ENCODE results near the gene CLDN16.

The CLDN16 gene

GRCh38 chr3:190381441-190381840 is 6.5 kb upstream of the CLDN16 start:
- no peaks in the 10 kb centered on the region for H3K36me3 ChIP-seq (ENCODE audit: control insufficient read depth in 1 of 2, insufficient read depth in 2 of 2, low read length in 2 of 2)
- H3K27ac ChIP-seq (ENCODE audit: low read length), result no peak overlapping the region
- no peak overlapping the region for H3K4me3 ChIP-seq (ENCODE audit: low read depth in 1 of 2, low read length in 2 of 2)
- no peaks in the 10 kb centered on the region for H3K27me3 ChIP-seq (ENCODE audit: low read depth, low read length)
- H3K4me1 ChIP-seq (ENCODE audit: control insufficient read depth in 1 of 2, insufficient read depth in 2 of 2, low read length in 2 of 2), result no peaks in the 10 kb centered on the region
- no peaks in the 10 kb centered on the region for H3K9me3 ChIP-seq (ENCODE audit: control insufficient read depth in 1 of 2, low read length in 2 of 2)

GRCh38 chr3:190382082-190382481 is 5.9 kb upstream of the CLDN16 start:
- H3K36me3 ChIP-seq (ENCODE audit: control insufficient read depth in 1 of 2, insufficient read depth in 2 of 2, low read length in 2 of 2), result no peaks in the 10 kb centered on the region
- no peaks in the 10 kb centered on the region for H3K4me1 ChIP-seq (ENCODE audit: control insufficient read depth in 1 of 2, insufficient read depth in 2 of 2, low read length in 2 of 2)
- H3K27ac ChIP-seq (ENCODE audit: low read length), result no peak overlapping the region

GRCh38 chr3:190384309-190384756 is 3.6 kb upstream of the CLDN16 start:
- no peaks in the 10 kb centered on the region for H3K9me3 ChIP-seq (ENCODE audit: control insufficient read depth in 1 of 2, low read length in 2 of 2)
- no peaks in the 10 kb centered on the region for H3K36me3 ChIP-seq (ENCODE audit: control insufficient read depth in 1 of 2, insufficient read depth in 2 of 2, low read length in 2 of 2)
- no peak overlapping the region for H3K4me3 ChIP-seq (ENCODE audit: low read depth in 1 of 2, low read length in 2 of 2)
- no peak overlapping the region for H3K27ac ChIP-seq (ENCODE audit: low read length)
- no peaks in the 10 kb centered on the region for H3K27me3 ChIP-seq (ENCODE audit: low read depth, low read length)
- H3K4me1 ChIP-seq (ENCODE audit: control insufficient read depth in 1 of 2, insufficient read depth in 2 of 2, low read length in 2 of 2), result no peaks in the 10 kb centered on the region

More at GRCh38 chr3:190382082-190382481, 5.9 kb upstream of the CLDN16 start:
- H3K4me3 ChIP-seq (ENCODE audit: low read depth in 1 of 2, low read length in 2 of 2), result no peak overlapping the region
- no peaks in the 10 kb centered on the region for H3K27me3 ChIP-seq (ENCODE audit: low read depth, low read length)
- H3K9me3 ChIP-seq (ENCODE audit: control insufficient read depth in 1 of 2, low read length in 2 of 2), result no peaks in the 10 kb centered on the region

GRCh38 chr3:190385731-190386688 is 2.0 kb upstream of the CLDN16 start:
- Histone ChIP-seq H3K9me3 (ENCODE audit: control insufficient read depth in 1 of 2, low read length in 2 of 2) (no peaks in the 10 kb centered on the region), H3K4me3 (ENCODE audit: low read depth in 1 of 2, low read length in 2 of 2) (no peak overlapping the region), H3K27me3 (ENCODE audit: low read depth, low read length) (no peaks in the 10 kb centered on the region), H3K4me1 (ENCODE audit: control insufficient read depth in 1 of 2, insufficient read depth in 2 of 2, low read length in 2 of 2) (no peaks in the 10 kb centered on the region), H3K27ac (ENCODE audit: low read length) (no peak overlapping the region), H3K36me3 (ENCODE audit: control insufficient read depth in 1 of 2, insufficient read depth in 2 of 2, low read length in 2 of 2) (no peaks in the 10 kb centered on the region)

GRCh38 chr3:190388703-190389102 is 740 bp downstream of the CLDN16 start:
- Histone ChIP-seq H3K36me3 (ENCODE audit: control insufficient read depth in 1 of 2, insufficient read depth in 2 of 2, low read length in 2 of 2) (no peaks in the 10 kb centered on the region), H3K9me3 (ENCODE audit: control insufficient read depth in 1 of 2, low read length in 2 of 2) (no peaks in the 10 kb centered on the region), H3K27me3 (ENCODE audit: low read depth, low read length) (no peaks in the 10 kb centered on the region), H3K4me1 (ENCODE audit: control insufficient read depth in 1 of 2, insufficient read depth in 2 of 2, low read length in 2 of 2) (no peaks in the 10 kb centered on the region), H3K4me3 (ENCODE audit: low read depth in 1 of 2, low read length in 2 of 2) (no peak overlapping the region), H3K27ac (ENCODE audit: low read length) (no peak overlapping the region)

GRCh38 chr3:190396001-190396400 is 8.0 kb downstream of the CLDN16 start:
- no peak overlapping the region for H3K27ac ChIP-seq (ENCODE audit: low read length)
- no peaks in the 10 kb centered on the region for H3K4me1 ChIP-seq (ENCODE audit: control insufficient read depth in 1 of 2, insufficient read depth in 2 of 2, low read length in 2 of 2)
- H3K36me3 ChIP-seq (ENCODE audit: control insufficient read depth in 1 of 2, insufficient read depth in 2 of 2, low read length in 2 of 2), result no peaks in the 10 kb centered on the region
- no peak overlapping the region for H3K4me3 ChIP-seq (ENCODE audit: low read depth in 1 of 2, low read length in 2 of 2)
- no peaks in the 10 kb centered on the region for H3K9me3 ChIP-seq (ENCODE audit: control insufficient read depth in 1 of 2, low read length in 2 of 2)
- no peaks in the 10 kb centered on the region for H3K27me3 ChIP-seq (ENCODE audit: low read depth, low read length)

GRCh38 chr3:190397889-190398288 is 9.9 kb downstream of the CLDN16 start:
- Histone ChIP-seq H3K27me3 (ENCODE audit: low read depth, low read length) (no peaks in the 10 kb centered on the region), H3K36me3 (ENCODE audit: control insufficient read depth in 1 of 2, insufficient read depth in 2 of 2, low read length in 2 of 2) (no peaks in the 10 kb centered on the region), H3K9me3 (ENCODE audit: control insufficient read depth in 1 of 2, low read length in 2 of 2) (no peaks in the 10 kb centered on the region), H3K4me3 (ENCODE audit: low read depth in 1 of 2, low read length in 2 of 2) (no peak overlapping the region), H3K27ac (ENCODE audit: low read length) (no peak overlapping the region), H3K4me1 (ENCODE audit: control insufficient read depth in 1 of 2, insufficient read depth in 2 of 2, low read length in 2 of 2) (no peaks in the 10 kb centered on the region)

- Histone ChIP-seq H3K27ac (ENCODE audit: low read length) (no peak overlapping the region), H3K9me3 (ENCODE audit: control insufficient read depth in 1 of 2, low read length in 2 of 2) (no peaks in the 10 kb centered on the region), H3K36me3 (ENCODE audit: control insufficient read depth in 1 of 2, insufficient read depth in 2 of 2, low read length in 2 of 2) (no peaks in the 10 kb centered on the region), H3K27me3 (ENCODE audit: low read depth, low read length) (no peaks in the 10 kb centered on the region), H3K4me3 (ENCODE audit: low read depth in 1 of 2, low read length in 2 of 2) (no peak overlapping the region), H3K4me1 (ENCODE audit: control insufficient read depth in 1 of 2, insufficient read depth in 2 of 2, low read length in 2 of 2) (no peaks in the 10 kb centered on the region)
Observed at GRCh38 chr3:190399677-190400076, 11.7 kb downstream of the CLDN16 start.

GRCh38 chr3:190401963-190402362 is 14.0 kb downstream of the CLDN16 start:
- Histone ChIP-seq H3K4me3 (ENCODE audit: low read depth in 1 of 2, low read length in 2 of 2) (no peak overlapping the region), H3K27ac (ENCODE audit: low read length) (no peak overlapping the region), H3K4me1 (ENCODE audit: control insufficient read depth in 1 of 2, insufficient read depth in 2 of 2, low read length in 2 of 2) (no peaks in the 10 kb centered on the region), H3K9me3 (ENCODE audit: control insufficient read depth in 1 of 2, low read length in 2 of 2) (no peaks in the 10 kb centered on the region), H3K27me3 (ENCODE audit: low read depth, low read length) (no peaks in the 10 kb centered on the region), H3K36me3 (ENCODE audit: control insufficient read depth in 1 of 2, insufficient read depth in 2 of 2, low read length in 2 of 2) (no peaks in the 10 kb centered on the region)

- no peaks in the 10 kb centered on the region for H3K4me1 ChIP-seq (ENCODE audit: control insufficient read depth in 1 of 2, insufficient read depth in 2 of 2, low read length in 2 of 2)
- H3K9me3 ChIP-seq (ENCODE audit: control insufficient read depth in 1 of 2, low read length in 2 of 2), result no peaks in the 10 kb centered on the region
- H3K27me3 ChIP-seq (ENCODE audit: low read depth, low read length), result no peaks in the 10 kb centered on the region
- H3K4me3 ChIP-seq (ENCODE audit: low read depth in 1 of 2, low read length in 2 of 2), result no peak overlapping the region
- H3K27ac ChIP-seq (ENCODE audit: low read length), result no peak overlapping the region
- H3K36me3 ChIP-seq (ENCODE audit: control insufficient read depth in 1 of 2, insufficient read depth in 2 of 2, low read length in 2 of 2), result no peaks in the 10 kb centered on the region
Observed at GRCh38 chr3:190404715-190405114, 16.8 kb downstream of the CLDN16 start.

- Histone ChIP-seq H3K27ac (ENCODE audit: low read length) (no peak overlapping the region), H3K4me1 (ENCODE audit: control insufficient read depth in 1 of 2, insufficient read depth in 2 of 2, low read length in 2 of 2) (no peaks in the 10 kb centered on the region), H3K9me3 (ENCODE audit: control insufficient read depth in 1 of 2, low read length in 2 of 2) (no peaks in the 10 kb centered on the region), H3K4me3 (ENCODE audit: low read depth in 1 of 2, low read length in 2 of 2) (no peak overlapping the region), H3K27me3 (ENCODE audit: low read depth, low read length) (no peaks in the 10 kb centered on the region), H3K36me3 (ENCODE audit: control insufficient read depth in 1 of 2, insufficient read depth in 2 of 2, low read length in 2 of 2) (no peaks in the 10 kb centered on the region)
Observed at GRCh38 chr3:190414297-190414696, 26.3 kb downstream of the CLDN16 start.

GRCh38 chr3:190424108-190424477 is 36.1 kb downstream of the CLDN16 start:
- Histone ChIP-seq H3K27me3 (ENCODE audit: low read depth, low read length) (no peaks in the 10 kb centered on the region), H3K4me1 (ENCODE audit: control insufficient read depth in 1 of 2, insufficient read depth in 2 of 2, low read length in 2 of 2) (no peaks in the 10 kb centered on the region), H3K4me3 (ENCODE audit: low read depth in 1 of 2, low read length in 2 of 2) (no peak overlapping the region), H3K9me3 (ENCODE audit: control insufficient read depth in 1 of 2, low read length in 2 of 2) (no peaks in the 10 kb centered on the region), H3K27ac (ENCODE audit: low read length) (no peak overlapping the region), H3K36me3 (ENCODE audit: control insufficient read depth in 1 of 2, insufficient read depth in 2 of 2, low read length in 2 of 2) (no peaks in the 10 kb centered on the region)
